H1 (cell line): ENCODE measurements around the gene TMEM120A. TPM values are rescaled to one million over a fixed set of nuclear protein-coding genes. Genes with fewer than 3 reads are reported as not detected.

ENCODE experiments used
- CTCF ChIA-PET: fragments of 300-600 bp; sonication (Branson Sonifier 250); formaldehyde crosslinking; loops from one replicate; lab custom pipeline; 2021; ENCODE audit not compliant: partially characterized antibody; lab: Charles Lee
- POLR2A ChIA-PET: fragments of 300-600 bp; sonication (Branson Sonifier 250); formaldehyde crosslinking; loops from one replicate; lab custom pipeline; 2021; ENCODE audit warnings: inconsistent platforms; ENCODE audit not compliant: partially characterized antibody; lab: Charles Lee
- DNase-seq, 2 experiments: peaks; one replicate each; pipeline versions ENCODE4 v3.0.0 to v3.0.0-alpha.2; 2010 to 2022; ENCODE audit warnings: low spot score in 2 of 2, low read depth in 1 of 2, mixed read lengths in 1 of 2
- FAIRE-seq: peaks from 2 replicates; lab custom pipeline; 2011; peaks lifted over from hg19 to GRCh38; lab: Jason Lieb, UNC
- H2AFZ ChIP-seq: 2 replicates; pipeline ENCODE4 v1.8.1; 2012; ENCODE audit warnings: low read length, inconsistent platforms
- H2AK5ac ChIP-seq: 2 replicates; pipeline ENCODE4 v1.6.1; 2013; ENCODE audit warnings: low read depth, low read length
- H2BK120ac ChIP-seq: replicated peaks from 2 replicates; pipeline ENCODE3; 2013; ENCODE audit warnings: low read depth, low read length, inconsistent platforms
- H2BK12ac ChIP-seq: 2 replicates; pipeline ENCODE4 v1.6.1; 2013; ENCODE audit warnings: low read depth, low read length
- H2BK15ac ChIP-seq: 2 replicates; pipeline ENCODE4 v1.6.1; 2013; ENCODE audit warnings: low read length
- H2BK20ac ChIP-seq: 2 replicates; pipeline ENCODE4 v1.6.1; 2013; ENCODE audit warnings: low read length
- H2BK5ac ChIP-seq: 2 replicates; pipeline ENCODE4 v1.6.1; 2013; ENCODE audit warnings: low read depth, low read length
- H3K14ac ChIP-seq: 2 replicates; pipeline ENCODE4 v1.6.1; 2013; ENCODE audit warnings: inconsistent platforms; ENCODE audit not compliant: insufficient read length
- H3K18ac ChIP-seq: 2 replicates; pipeline ENCODE4 v1.6.1; 2013; ENCODE audit warnings: low read length; ENCODE audit errors: extremely low read depth
- H3K23ac ChIP-seq: 2 replicates; pipeline ENCODE4 v1.6.1; 2013; ENCODE audit warnings: inconsistent platforms; ENCODE audit not compliant: insufficient read length
- H3K23me2 ChIP-seq: 2 replicates; pipeline ENCODE4 v1.6.1; 2013; ENCODE audit warnings: low read depth, low read length
- H3K27ac ChIP-seq: 2 replicates; pipeline ENCODE4 v1.6.1; 2011; ENCODE audit warnings: low read depth, low read length, inconsistent platforms
- H3K27me3 ChIP-seq, 4 experiments: replicated peaks in 1 of 4; 1 replicate in 1 of 4; 2 replicates in 3 of 4; pipeline versions ENCODE4 v1.6.1 to v1.8.1; 2011 to 2013; ENCODE audit warnings: low read length in 3 of 4, mild to moderate bottlenecking in 3 of 4, inconsistent platforms in 2 of 4, mixed read lengths in 2 of 4, moderate library complexity in 1 of 4; ENCODE audit not compliant: control insufficient read depth in 3 of 4, insufficient read depth in 3 of 4; ENCODE audit errors: extremely low read depth in 1 of 4
- H3K36me3 ChIP-seq, 4 experiments: 2 replicates each; pipeline versions ENCODE4 v1.6.1 to v1.8.1; 2011 to 2013; ENCODE audit warnings: mild to moderate bottlenecking in 4 of 4, low read length in 3 of 4, moderate library complexity in 2 of 4, control low read depth in 1 of 4, inconsistent platforms in 1 of 4; ENCODE audit not compliant: insufficient read depth in 4 of 4, control insufficient read depth in 2 of 4
- H3K4ac ChIP-seq: replicated peaks from 2 replicates; pipeline ENCODE3; 2013; ENCODE audit warnings: low read length, low read depth, mixed read lengths, inconsistent platforms; ENCODE audit not compliant: insufficient read length
- H3K4me1 ChIP-seq, 4 experiments: replicated peaks in 1 of 4; 1 replicate in 1 of 4; 2 replicates in 3 of 4; pipeline versions ENCODE4 v1.6.1 to v1.8.1; 2011 to 2013; ENCODE audit warnings: low read length in 3 of 4, inconsistent platforms in 2 of 4, mixed read lengths in 1 of 4; ENCODE audit not compliant: insufficient read depth in 4 of 4, control insufficient read depth in 3 of 4
- H3K4me2 ChIP-seq, 2 experiments: 2 replicates each; pipeline versions ENCODE4 v1.6.1 to v1.8.1; 2011 to 2013; ENCODE audit warnings: low read depth in 2 of 2, low read length in 2 of 2, control low read depth in 1 of 2, inconsistent platforms in 1 of 2, mild to moderate bottlenecking in 1 of 2; ENCODE audit not compliant: insufficient read depth in 1 of 2
- H3K4me3 ChIP-seq, 4 experiments: fragments of 200-600, 300-600 bp in 1 of 4; sonication (generic), shearing (Covaris generic), sonication (Bioruptor Twin) in 1 of 4; 2 replicates each; pipeline versions ENCODE4 v1.5.1 to v1.8.1; 2011 to 2016; ENCODE audit warnings: low read length in 4 of 4, low read depth in 3 of 4, control low read depth in 2 of 4, inconsistent platforms in 2 of 4, mild to moderate bottlenecking in 2 of 4, mixed read lengths in 1 of 4, moderate library complexity in 1 of 4; ENCODE audit not compliant: insufficient read depth in 2 of 4; ENCODE audit errors: extremely low read depth in 1 of 4
- H3K56ac ChIP-seq: replicated peaks from 2 replicates; pipeline ENCODE3; 2013; ENCODE audit warnings: low read depth, mild to moderate bottlenecking, mixed read lengths, low read length, inconsistent platforms; ENCODE audit not compliant: insufficient read length
- H3K79me1 ChIP-seq: 2 replicates; pipeline ENCODE4 v1.6.1; 2013; ENCODE audit warnings: low read depth, low read length, control low read depth
- H3K79me2 ChIP-seq, 2 experiments: 2 replicates each; pipeline versions ENCODE4 v1.6.1 to v1.8.1; 2012 to 2013; ENCODE audit warnings: low read length in 2 of 2, mild to moderate bottlenecking in 2 of 2, inconsistent platforms in 1 of 2; ENCODE audit not compliant: insufficient read depth in 2 of 2, control insufficient read depth in 1 of 2
- H3K9ac ChIP-seq, 4 experiments: replicated peaks in 1 of 4; 1 replicate in 1 of 4; 2 replicates in 3 of 4; pipeline versions ENCODE4 v1.6.1 to v1.8.1; 2011 to 2013; ENCODE audit warnings: low read depth in 3 of 4, low read length in 3 of 4, control low read depth in 2 of 4, mild to moderate bottlenecking in 2 of 4, moderate library complexity in 2 of 4, inconsistent platforms in 1 of 4; ENCODE audit errors: extremely low read depth in 1 of 4
- H3K9me3 ChIP-seq, 2 experiments: 2 replicates each; pipeline versions ENCODE4 v1.6.1 to v1.8.1; 2012 to 2013; ENCODE audit warnings: mild to moderate bottlenecking in 2 of 2, moderate library complexity in 2 of 2, control low read depth in 1 of 2, inconsistent platforms in 1 of 2, low read depth in 1 of 2, low read length in 1 of 2, mixed read lengths in 1 of 2; ENCODE audit not compliant: insufficient read depth in 2 of 2
- H4K20me1 ChIP-seq, 2 experiments: replicated peaks in 1 of 2; 2 replicates each; pipeline versions ENCODE3 to v1.8.1; 2011 to 2013; ENCODE audit warnings: inconsistent platforms in 2 of 2, low read length in 2 of 2, mild to moderate bottlenecking in 1 of 2; ENCODE audit not compliant: insufficient read depth in 2 of 2, control insufficient read depth in 1 of 2
- H4K5ac ChIP-seq: 2 replicates; pipeline ENCODE4 v1.6.1; 2013; ENCODE audit warnings: low read length, low read depth, mixed read lengths, inconsistent platforms; ENCODE audit not compliant: insufficient read length
- H4K8ac ChIP-seq: 2 replicates; pipeline ENCODE4 v1.8.0; 2013; ENCODE audit warnings: mild to moderate bottlenecking, moderate library complexity, low read length, inconsistent platforms; ENCODE audit not compliant: insufficient read depth; ENCODE audit errors: extremely low read depth
- H4K91ac ChIP-seq: replicated peaks from 2 replicates; pipeline ENCODE3; 2013; ENCODE audit warnings: low read length, mixed read lengths, inconsistent platforms; ENCODE audit not compliant: insufficient read length
- BRCA1 ChIP-seq: IDR thresholded peaks from 2 replicates; pipeline ENCODE4 v1.6.1; 2012; ENCODE audit warnings: low read depth, low read length, improper control_type of control experiment
- GABPA ChIP-seq: IDR thresholded peaks from 2 replicates; pipeline ENCODE4 v1.6.1; 2011; ENCODE audit warnings: mild to moderate bottlenecking, low read length, moderate library complexity, borderline replicate concordance; ENCODE audit not compliant: insufficient read depth
- TAF1 ChIP-seq: IDR thresholded peaks from 2 replicates; pipeline ENCODE4 v1.6.1; 2011; ENCODE audit warnings: mild to moderate bottlenecking, low read depth, low read length
- WGBS, 2 experiments: shearing (Covaris generic) in 1 of 2; methylation state at CpG; one replicate each; pipeline versions ENCODE4 v1.1.6 to v1.1.7; 2013 to 2015; ENCODE audit warnings: low lambda C conversion rate in 2 of 2, mixed read lengths in 2 of 2, inconsistent platforms in 1 of 2, low coverage in 1 of 2, missing lambda C conversion rate in 1 of 2; ENCODE audit not compliant: insufficient replicate concordance in 2 of 2, insufficient coverage in 1 of 2, insufficient read length in 1 of 2; ENCODE audit errors: extremely low coverage in 1 of 2, missing lambda C conversion rate in 1 of 2; 5-methylcytosine and 5-hydroxymethylcytosine counted together
- polyA plus RNA-seq, 7 experiments: library from polyadenylated mRNA; depleted of rRNA in 3 of 7; stranded (reverse) in 5 of 7; unstranded in 2 of 7; fragments of >200 nt in 5 of 7; fragments of 200-250 nt in 2 of 7; gene quantifications; 1 replicate in 5 of 7; 2 replicates in 1 of 7; 4 replicates in 1 of 7; pipeline versions ENCODE4 v1.2.1 to v1.2.3, GENCODE V29; 2011 to 2013; ENCODE audit warnings: missing spikeins in 2 of 7, mixed read lengths in 2 of 7
- total RNA-seq: library from RNA; stranded (reverse); fragmentation: NEBNext Ultra II Directional; extraction: Animal tissue kit (Norgen Biotek cat#: 25700); gene quantifications from 2 replicates; pipeline ENCODE4 v1.2.1, GENCODE V29; 2021

The TMEM120A gene
- total and polyA plus RNA-seq, 2 of the 8 experiments (the other 6 are each of a cell fraction or from before 2014, with no cell fraction given), result 15.6 to 49.9 TPM

DNA sequence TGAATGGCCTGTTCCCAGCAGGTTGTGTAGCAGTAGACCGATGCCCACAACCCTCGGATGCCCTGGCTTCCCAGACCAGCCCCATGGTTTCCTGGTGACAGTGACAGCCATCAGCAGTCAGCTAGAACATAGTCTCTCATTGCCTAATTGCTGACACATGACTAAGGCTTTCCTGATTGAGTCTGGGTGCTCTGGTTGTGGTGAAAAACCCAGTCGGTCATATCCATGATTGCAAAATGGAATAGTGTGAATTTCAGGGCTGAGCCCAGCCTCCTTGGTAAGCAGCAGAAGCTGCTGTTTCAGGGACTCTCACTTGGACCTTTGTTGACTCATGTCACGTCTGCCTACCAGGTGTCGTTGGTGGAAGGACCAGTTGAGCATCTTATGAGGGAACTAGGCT is 42.9 kb downstream of the TMEM120A start:
- Histone ChIP-seq H3K23me2 (no peaks in the 10 kb centered on the region), H2BK15ac (no peak overlapping the region), H3K27ac (no peak overlapping the region), H2AFZ (no peak overlapping the region), H2AK5ac (no peak overlapping the region), H4K20me1 (peaks cover 2 to 12% of the 10 kb centered on the region in 2 experiments), H3K4me2 (no peak overlapping the region), H4K8ac (no peak overlapping the region), H3K23ac (no peak overlapping the region), H3K79me1 (peaks cover 8% of the 10 kb centered on the region; the same call in 1 of the 2 replicates), H3K36me3 (peaks cover 2 to 23% (median 12%) of the 10 kb centered on the region in 4 experiments; a peak in 5 of 8 replicates), H2BK20ac (no peak overlapping the region), H3K14ac (no peak overlapping the region), H4K91ac (no peak overlapping the region), H3K4ac (no peak overlapping the region), H3K27me3 (no peaks in the 10 kb centered on the region), H3K4me1 (peaks cover 0 to 3% (median 0%) of the 10 kb centered on the region in 4 experiments; a peak in 2 of 7 replicates), H3K79me2 (peaks cover 0 to 30% of the 10 kb centered on the region in 2 experiments; a peak in 2 of 4 replicates), H3K56ac (no peak overlapping the region), H3K18ac (no peak overlapping the region), H2BK12ac (no peak overlapping the region), H3K9ac (no peak overlapping the region), H3K9me3 (no peaks in the 10 kb centered on the region), H2BK120ac (no peak overlapping the region), H2BK5ac (no peak overlapping the region), H4K5ac (no peak overlapping the region), H3K4me3 (no peak overlapping the region)
- TF ChIP-seq GABPA, result no peak
- no peak for TF ChIP-seq BRCA1
- TF ChIP-seq TAF1, result no peak
- CTCF ChIA-PET, result interaction anchor here (0.8 to 1.7 kb wide), 5 partner anchors 10 to 39 kb away, joined by 3 to 4 read pairs (median 4); no protein-coding TSS in a partner anchor
- POLR2A ChIA-PET, result interaction anchor here (0.6 to 1.8 kb wide), 3 partner anchors 10 to 76 kb away, joined by 3 to 9 read pairs (median 6); no protein-coding TSS in a partner anchor
- DNase-seq (no peak), FAIRE-seq (no peak)
- 95% methylated on average over 5 of the region's 5 CpGs; no CpG with 5 or more reads in 1 of the 2 experiments for WGBS, 2 experiments
